ENCODE results near the gene AHI1. TPM values are rescaled to one million over a fixed set of nuclear protein-coding genes. Genes with fewer than 3 reads are reported as not detected.

Gene AHI1
- total and polyA plus RNA-seq, 2 of the 13 experiments (the other 11 are each of a cell fraction or from before 2014, with no cell fraction given), result 7.2 to 18.6 TPM

DNA sequence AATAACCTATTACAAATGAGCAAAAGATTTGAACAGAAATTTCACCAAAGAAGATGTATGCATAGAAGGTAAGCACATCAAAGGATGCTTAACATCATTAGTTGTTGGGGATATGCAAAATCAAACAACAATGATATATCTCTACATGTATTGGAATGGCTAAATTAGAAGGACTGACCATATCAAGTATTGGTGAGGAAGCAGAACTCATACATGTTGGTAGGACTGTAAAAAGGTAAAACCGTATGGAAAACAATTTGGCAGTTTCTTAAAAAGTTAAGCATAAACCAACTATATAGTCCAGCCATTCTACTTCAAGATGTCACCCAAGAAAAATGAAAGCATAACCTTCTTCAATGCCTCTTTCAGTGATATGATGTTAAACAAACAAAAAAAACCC, 202.5 kb downstream of the AHI1 start (continued):
- TF ChIP-seq, protein P1, sequence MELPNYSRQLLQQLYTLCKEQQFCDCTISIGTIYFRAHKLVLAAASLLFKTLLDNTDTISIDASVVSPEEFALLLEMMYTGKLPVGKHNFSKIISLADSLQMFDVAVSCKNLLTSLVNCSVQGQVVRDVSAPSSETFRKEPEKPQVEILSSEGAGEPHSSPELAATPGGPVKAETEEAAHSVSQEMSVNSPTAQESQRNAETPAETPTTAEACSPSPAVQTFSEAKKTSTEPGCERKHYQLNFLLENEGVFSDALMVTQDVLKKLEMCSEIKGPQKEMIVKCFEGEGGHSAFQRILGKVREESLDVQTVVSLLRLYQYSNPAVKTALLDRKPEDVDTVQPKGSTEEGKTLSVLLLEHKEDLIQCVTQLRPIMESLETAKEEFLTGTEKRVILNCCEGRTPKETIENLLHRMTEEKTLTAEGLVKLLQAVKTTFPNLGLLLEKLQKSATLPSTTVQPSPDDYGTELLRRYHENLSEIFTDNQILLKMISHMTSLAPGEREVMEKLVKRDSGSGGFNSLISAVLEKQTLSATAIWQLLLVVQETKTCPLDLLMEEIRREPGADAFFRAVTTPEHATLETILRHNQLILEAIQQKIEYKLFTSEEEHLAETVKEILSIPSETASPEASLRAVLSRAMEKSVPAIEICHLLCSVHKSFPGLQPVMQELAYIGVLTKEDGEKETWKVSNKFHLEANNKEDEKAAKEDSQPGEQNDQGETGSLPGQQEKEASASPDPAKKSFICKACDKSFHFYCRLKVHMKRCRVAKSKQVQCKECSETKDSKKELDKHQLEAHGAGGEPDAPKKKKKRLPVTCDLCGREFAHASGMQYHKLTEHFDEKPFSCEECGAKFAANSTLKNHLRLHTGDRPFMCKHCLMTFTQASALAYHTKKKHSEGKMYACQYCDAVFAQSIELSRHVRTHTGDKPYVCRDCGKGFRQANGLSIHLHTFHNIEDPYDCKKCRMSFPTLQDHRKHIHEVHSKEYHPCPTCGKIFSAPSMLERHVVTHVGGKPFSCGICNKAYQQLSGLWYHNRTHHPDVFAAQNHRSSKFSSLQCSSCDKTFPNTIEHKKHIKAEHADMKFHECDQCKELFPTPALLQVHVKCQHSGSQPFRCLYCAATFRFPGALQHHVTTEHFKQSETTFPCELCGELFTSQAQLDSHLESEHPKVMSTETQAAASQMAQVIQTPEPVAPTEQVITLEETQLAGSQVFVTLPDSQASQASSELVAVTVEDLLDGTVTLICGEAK (IDR thresholded peaks at IDR 0.05), result no peak
- TF ChIP-seq, protein P1 (CRISPR knock-in tag; IDR thresholded peaks at IDR 0.05), result no peak
- TF ChIP-seq ETV5 (CRISPR knock-in tag; IDR thresholded peaks at IDR 0.05; ENCODE audit: borderline replicate concordance) (no peak), MEF2D (CRISPR knock-in tag; IDR thresholded peaks at IDR 0.05) (no peak), ZNF558 (CRISPR knock-in tag; IDR thresholded peaks at IDR 0.05; ENCODE audit: borderline replicate concordance) (no peak)
